G401 (cell line): Measurements from ENCODE around the gene C12orf76. TPM values are rescaled to one million over a fixed set of nuclear protein-coding genes. Genes with fewer than 3 reads are reported as not detected.
A peak's percentile ranks its signal among the peaks of the same experiment; 100 is the strongest.
"Not testable (repeated sequence)": the region's sequence is repeated elsewhere in the genome, so short reads cannot be mapped to it uniquely, and the experiment has no call there.

ENCODE experiments used
- DNase-seq: peaks from one replicate; pipeline ENCODE4 v3.0.0-alpha.2; 2015; ENCODE audit warnings: low spot score
- in situ Hi-C: cut with HindIII; loops from 2 replicates; pipeline ENCODE4 v1.10.0; 2016; ENCODE audit warnings: low sequenced_read_pairs, mixed read lengths
- total RNA-seq: library from RNA; depleted of rRNA; stranded (reverse); fragments of >200 nt; shearing (Covaris generic); gene quantifications from 2 replicates; pipeline ENCODE4 v1.2.3, GENCODE V29; 2014; rRNA removed

C12orf76 gene, protein sequence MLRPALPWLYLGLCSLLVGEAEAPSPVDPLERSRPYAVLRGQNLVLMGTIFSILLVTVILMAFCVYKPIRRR
- total RNA-seq: 17.3 and 20.5 TPM in 2 replicates

DNA sequence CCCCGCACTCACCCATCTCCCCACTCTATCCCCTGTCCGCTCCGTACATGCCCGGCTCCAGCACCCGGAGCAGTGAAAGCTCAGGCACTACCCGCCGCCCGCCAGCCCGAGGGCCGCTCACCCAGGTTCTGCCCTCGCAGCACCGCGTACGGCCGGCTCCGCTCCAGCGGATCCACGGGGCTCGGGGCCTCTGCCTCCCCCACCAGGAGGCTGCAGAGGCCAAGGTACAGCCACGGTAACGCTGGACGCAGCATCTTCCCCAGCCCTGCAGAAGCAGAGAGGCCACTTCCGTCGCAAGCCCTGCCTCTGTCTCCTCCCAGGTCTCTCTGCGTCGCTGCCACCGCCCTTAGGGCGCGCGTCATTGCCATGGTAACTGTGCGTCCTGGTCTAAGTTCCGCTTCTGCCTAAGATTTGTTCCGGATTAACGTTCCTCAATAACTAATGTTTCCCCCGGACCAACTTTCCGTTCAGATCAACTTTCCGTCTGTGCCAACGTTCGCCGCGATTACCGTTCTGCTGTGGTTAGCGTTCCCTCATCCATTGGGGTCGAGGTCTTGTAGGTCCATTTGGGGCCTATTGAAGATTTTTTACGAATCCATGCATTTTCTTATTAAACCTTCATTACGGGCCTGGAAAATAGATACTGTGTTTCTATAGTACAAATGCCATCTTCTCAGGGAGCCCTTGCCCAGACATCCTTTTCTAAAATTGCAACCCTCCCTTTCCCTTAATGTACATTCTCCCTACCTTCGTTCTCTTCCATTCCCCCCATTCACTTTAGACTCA is at the start of gene C12orf76:
TSS of gene C12orf76 (minus strand) at position 281 of the 786 bp plus-strand sequence. CDS start at position 254, 27 bp downstream.
- in situ Hi-C loops: no loop called here
- DNase-seq: peak; percentile 98

DNA sequence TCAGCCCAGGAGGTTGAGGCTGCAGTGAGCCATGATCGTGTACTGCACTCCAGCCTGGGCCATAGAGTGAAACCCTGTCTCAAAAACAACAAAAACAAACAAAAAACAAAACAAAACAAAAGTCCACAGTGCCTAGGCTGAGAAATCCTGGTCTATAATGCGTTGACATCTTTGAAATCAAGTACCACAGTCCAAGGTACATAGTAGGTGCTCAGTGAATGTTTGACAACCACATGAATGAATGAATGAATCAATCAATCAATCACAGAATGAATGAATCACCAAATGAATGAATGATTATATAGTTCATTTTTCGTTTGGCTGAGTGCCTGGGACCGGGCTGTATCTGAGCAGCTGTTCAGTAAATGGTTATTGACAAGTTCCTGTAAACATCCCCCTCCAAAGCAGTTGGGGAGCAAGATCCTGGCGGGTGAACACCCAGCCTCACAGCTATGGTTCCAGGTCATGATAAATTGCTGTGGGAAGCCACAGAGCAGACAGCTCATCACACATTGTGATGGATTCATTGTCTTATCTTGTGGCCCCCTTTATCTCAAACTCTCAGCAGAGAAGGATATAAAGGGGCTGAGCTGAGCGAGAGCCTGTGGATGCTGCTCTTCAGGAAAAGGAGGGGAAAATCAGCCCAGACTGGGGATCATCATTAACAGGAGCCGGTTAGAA is 45.4 kb upstream of the C12orf76 start:
- DNase-seq: no peak
- in situ Hi-C loops: no loop called here

DNA sequence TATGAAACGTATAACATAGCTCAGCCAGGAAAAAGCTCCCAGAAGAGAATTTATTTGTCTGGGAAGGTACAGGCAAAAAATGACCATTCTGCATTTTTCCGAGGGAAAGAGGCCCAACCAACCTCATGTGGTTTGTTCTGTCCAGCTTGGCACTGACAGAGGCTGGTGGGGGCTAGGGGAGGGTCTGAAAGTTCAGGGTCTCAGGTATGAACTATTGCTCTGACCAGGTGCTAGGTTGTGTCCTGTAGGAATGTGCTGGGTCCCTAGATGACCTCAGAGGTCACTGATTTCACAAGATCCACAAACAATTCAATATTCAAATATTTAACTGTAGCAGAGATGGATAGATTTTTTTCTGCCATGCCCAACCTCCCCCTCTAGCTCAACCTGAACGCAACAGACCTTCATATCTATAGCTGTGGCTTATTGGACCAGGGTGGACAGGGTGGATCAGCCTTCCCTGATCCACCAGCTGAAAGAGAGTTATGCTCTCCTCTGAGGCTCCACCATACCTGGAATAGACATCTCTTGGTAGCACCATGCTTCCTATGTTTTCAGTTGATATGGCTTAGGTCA is 42.9 kb upstream of the C12orf76 start:
- in situ Hi-C loops: no loop called here
- no peak for DNase-seq

DNA sequence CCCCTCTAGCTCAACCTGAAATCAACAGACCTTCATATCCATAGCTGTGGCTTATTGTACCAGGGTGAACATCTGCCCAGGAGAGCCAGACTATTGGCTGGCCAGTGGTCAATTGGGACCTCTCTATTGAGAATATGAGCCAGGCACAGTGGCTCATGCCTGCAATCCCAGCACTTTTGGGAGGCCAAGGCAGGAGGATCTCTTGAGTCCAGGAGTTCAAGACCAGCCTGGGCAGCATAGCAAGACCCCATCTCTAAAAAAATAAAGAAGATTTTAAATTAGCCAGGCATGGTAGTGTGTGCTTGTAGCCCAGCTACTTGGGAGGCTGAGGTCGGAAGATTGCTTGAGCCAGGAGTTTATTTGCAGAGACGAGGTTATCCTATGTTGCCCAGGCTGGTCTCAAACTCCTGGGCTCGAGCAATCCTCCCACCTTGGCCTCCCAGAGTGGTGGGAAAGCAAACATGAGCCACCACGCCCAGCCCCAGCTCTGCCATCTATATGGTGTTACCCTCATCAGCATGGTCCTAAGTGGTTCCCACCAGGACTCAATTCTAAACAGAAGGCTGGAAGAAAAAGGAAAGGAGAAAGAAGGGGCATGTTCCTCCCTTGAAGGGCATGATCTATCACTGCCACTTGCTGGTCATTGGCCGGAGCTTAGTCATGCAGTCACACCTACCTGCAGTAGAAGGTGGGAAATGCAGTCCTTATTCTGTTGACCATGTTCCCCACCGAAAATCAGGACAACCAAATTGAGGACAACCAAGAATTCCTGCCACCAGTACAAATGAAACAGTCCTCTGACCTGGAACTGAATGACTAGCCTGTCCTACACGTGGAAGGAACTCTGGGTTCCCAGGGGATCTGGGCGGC is 42.2 kb upstream of the C12orf76 start:
- DNase-seq: no peak

DNA sequence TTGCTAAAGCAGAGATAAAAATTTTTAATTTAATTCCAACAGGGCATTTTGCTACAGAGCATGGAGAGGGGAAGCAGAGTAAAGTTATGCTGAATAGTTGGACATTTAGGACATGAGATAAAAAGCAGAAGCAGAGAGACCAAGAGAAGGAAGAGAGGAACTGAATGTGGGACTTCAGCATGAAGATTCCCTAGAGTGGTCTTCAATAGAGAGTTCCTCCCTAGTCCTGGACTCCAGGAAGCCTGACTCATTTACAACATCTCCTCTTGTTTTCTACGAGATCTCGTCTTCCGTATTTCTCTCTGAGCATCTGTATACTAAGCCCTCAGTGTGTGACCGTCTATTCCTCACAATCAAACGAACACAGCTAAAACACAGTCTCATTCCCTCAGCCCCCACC is 40.6 kb upstream of the C12orf76 start:
- DNase-seq: no peak
- in situ Hi-C loops: no loop called here

More for the DNA sequence above, 42.2 kb upstream of the C12orf76 start:
- in situ Hi-C loops: no loop called here

DNA sequence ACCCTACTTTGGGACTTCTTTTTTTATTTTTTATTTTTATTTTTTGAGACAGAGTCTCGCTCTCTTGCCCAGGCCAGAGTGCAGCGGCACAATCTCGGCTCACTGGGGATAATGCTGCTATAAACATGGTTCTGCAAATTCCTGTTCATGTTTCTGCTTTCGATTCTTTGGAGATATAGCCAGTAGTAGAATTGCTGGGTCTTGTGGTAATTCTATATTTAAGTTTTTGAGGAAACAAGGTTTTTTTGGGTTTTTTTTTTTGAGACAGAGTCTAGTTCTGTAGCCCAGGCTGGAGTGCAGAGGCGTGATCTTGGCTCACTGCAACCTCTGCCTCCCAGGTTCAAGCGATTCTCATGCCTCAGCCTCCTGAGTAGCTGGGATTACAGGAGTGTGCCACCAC is 39.9 kb upstream of the C12orf76 start:
- in situ Hi-C loops, DNase-seq: not testable (repeated sequence)

DNA sequence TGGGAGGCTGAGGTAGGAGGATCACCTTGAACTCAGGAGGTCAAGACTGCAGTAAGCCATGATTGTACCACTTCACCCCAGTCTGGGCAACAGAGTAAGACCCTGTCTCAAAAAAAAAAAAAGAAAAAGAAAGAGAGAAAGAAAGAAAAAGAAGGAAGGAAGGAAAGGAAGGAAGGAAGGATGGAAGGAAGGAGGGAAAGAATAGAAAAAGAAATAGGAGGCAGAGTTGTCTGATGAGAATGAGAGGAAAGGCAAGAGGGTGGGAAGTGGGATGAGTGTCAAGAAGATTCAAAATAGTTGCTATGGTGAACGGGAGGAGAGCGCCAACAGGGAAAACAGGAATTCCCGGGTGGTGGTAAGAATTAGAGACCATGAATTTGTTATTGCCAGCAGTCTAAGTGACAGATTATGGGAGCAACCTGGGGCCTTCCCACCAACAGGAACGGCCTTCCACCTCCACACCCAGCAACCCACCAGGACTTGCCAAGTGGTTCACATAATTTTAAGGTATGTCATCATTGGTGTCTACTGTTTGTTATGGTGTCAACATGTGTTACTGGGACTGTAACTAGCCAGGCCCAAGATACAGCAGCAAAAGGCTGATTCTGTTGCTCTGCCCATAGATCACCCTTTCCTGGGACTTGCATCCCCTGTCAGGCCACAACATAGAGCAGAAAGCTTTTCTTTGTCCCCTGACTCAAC is 36.1 kb upstream of the C12orf76 start:
- in situ Hi-C loops: no loop called here
- DNase-seq: no peak

DNA sequence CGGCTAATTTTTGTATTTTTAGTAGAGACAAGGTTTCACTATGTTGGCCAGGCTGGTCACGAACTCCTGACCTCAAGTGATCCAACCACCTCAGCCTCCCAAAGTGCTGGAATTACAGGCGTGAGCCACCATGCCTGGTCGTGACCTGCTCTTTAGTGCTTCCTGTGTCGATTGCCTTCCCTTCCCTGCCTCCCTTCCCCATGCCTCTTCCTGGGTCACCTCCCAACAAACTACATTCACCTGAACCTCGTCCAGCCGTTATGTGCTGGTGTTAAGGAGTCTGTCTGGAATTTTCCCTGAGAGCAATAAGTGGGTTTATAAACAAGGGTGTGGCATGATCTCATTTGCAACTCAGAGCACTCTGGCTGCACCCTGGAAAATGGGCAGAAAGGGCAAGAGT is 32.1 kb upstream of the C12orf76 start:
- no peak for DNase-seq
- in situ Hi-C loops: no loop called here

DNA sequence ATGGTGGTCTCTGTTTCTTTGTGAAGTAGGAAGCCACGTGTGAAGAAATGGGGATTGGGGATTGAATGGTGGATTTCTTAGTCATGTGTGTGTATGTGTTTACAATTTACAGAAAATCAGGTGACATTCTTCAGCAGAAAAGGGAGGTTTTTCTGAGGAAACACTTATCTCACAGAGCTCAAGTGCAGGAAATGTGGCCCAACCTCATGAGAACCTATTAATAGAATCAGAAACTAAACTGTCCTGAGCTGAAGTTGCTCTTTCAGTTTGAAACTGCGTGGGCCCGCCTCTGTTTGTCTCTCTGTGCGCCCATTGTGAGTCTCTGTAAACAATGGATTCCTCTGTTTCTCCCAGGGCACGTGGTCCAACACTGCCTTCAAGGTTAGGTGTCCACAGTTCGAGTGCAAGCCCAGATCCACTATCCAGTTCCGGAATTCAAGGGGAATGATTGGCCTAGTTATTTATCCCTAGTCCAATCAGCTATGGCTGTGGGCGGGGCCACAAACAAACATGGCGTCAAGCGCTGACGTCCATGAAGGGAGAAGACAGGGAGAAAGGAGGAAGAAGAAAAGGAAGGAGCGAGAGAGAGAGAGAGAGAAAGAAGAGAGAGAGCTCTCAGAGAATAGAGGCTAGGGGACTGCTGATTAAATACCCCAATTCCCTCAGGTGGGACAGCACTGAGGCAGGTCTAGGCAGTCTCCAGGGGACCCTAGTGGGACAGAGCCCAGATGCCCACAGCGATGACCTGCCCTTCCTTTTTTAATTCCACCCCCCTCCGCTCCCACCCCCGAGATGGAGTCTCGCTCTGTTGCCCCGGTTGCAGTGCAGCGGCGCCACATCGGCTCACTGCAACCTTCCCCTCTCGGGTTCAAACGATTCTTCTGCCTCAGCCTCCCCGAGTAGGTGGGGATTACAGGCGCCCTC is 31.4 kb upstream of the C12orf76 start:
- no peak for DNase-seq
- in situ Hi-C loops: no loop called here

DNA sequence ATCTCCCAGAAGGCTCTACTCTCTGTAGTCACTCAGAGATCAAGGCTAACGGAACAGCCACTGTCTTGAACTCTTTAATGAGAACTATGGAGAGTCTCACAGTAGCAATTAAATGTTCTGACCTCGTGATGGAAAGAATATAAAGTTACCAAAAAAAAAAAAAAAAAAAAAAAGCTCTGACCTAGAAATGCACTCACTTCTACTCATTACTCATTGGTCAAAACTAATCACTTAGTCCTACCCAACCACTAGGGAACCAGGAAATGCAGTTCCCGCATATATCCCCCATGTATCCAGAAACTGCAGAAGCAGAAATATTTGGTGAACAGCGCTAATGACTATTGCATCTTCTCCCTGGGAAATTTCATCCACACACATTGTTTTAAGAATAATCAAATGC is 29.5 kb upstream of the C12orf76 start:
- in situ Hi-C loops: no loop called here
- no peak for DNase-seq

DNA sequence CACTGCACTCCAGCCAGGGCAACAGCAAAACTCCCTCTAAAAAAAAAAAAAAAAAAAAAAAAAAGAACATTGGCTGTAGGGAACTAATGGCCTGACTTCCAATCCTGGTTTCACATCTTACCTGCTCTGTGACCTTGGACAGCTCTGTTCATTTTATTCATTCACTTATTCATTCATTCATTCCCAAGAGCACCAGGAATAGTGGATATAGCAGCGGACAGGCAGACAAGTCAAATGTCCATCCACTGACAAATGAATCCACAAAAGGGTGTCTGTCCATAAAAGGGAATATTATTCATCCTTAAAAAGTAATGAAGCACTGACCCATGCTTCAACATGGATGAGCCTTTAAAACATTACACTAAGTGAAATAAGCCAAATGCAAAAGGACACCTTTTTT is 27.6 kb upstream of the C12orf76 start:
- in situ Hi-C loops: no loop called here
- no peak for DNase-seq

DNA sequence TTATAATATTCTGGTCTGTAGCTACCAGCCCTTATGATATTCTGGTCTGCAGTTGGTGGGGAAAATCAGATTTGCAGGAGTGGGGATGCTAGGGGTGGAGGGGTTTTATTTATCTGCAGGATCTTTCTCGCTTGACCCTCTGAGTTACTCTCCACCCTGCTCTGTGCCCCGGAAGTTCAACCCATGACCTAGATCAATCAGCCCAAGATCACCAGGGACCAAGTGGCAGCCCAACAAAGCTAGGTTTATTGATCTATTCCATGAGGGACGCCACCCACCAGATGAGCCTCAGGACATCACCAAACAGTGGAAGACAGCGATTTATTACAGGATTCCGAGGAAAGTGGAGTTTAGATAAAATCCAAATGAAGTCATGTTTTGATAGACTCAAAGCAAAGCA is 25.8 kb upstream of the C12orf76 start:
- in situ Hi-C loops: no loop called here
- DNase-seq: no peak

DNA sequence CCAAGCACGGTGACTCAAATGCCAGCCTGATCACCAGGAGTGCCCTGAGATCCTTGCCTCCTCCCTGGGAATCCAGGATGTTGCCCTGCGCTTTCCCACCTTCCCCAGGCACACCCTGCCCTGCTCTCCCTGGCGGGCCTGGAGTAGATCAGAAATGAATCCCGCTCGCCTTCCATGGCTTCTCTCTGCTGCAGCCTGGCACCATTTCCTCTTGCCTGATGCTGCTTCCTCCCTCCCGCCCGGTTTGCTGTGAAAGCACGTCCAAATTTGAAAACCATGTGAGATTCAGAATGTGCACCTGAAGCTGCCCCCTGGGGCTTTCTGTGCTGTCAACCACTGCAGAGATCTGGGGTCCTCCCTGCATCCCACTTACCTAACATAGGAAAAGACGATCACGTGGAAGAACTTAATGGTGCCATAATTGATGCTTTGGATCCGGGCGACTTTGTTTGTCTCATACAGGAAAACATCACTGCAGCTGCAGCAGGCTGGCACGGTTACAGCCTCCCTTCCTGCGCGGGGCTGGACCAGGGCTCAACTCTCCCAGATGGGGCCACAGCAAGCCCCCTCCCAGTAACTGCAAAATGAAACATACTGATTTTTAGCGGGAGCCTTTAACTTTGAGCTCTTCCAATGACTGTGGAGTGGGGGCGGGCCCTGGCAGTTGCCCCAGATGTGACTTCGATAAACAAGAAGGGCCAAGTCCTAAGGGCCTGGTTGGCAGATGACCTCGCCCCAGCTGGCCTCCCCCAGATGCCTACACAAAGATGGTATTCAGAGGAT is 24.9 kb upstream of the C12orf76 start:
- peak; percentile 67 for DNase-seq
- in situ Hi-C loops: no loop called here

DNA sequence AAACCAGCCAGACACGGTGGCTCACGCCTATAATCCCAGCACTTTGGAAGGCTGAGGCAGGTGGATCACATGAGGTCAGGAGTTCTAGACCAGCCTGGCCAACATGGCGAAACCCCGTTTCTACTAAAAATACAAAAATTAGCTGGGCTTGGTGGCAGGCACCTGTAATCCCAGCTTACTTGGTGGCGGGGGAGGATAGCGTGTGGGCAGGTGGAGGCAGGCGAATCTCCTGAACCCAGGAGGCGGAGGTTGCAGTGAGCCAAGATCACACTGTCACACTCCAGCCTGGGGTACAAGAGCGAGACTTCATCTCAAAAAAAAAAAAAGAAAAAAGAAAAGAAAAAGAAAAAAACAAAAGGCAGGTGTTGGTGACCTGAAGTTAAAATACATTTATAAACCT is 24.3 kb upstream of the C12orf76 start:
- in situ Hi-C loops: not testable (repeated sequence)

DNA sequence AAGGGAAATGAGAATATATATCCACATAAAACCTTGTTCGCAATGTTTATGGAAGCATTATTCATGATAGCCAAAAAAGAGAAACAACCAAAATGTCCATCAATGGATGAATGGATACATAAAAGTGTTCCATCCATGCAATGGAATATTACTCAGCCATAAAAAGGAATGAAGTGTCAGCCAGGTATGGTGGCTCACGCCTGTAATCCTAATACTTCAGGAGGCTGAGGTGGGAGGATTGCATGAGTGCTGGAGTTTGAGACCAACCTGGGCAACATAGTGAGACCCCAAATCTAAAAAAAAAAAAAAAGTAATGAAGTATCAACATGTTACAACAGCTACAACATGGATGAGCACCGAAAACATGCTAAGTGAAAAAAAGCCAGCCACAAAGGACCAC is 23.6 kb upstream of the C12orf76 start:
- in situ Hi-C loops: no loop called here
- DNase-seq: no peak

More for the DNA sequence above, 24.3 kb upstream of the C12orf76 start:
- not testable (repeated sequence) for DNase-seq

DNA sequence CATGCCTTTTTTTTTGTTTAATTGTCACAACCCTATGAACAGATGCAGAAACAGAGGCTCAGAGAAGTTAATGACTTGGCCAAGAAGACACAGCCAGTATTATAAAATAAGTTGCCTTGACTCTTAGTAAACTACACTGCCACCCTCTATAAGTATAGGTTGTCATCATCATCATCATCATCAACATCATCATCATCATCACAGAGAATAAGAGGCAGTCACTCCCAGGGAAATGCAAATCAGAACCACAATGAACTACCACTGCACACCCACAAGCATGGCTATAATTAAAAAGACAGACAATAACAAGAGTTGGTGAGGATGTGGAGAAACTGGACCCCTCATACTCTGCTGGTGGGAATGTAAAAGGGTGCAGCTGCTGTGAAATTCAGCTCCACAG is 23.2 kb upstream of the C12orf76 start:
- DNase-seq: no peak
- in situ Hi-C loops: no loop called here

DNA sequence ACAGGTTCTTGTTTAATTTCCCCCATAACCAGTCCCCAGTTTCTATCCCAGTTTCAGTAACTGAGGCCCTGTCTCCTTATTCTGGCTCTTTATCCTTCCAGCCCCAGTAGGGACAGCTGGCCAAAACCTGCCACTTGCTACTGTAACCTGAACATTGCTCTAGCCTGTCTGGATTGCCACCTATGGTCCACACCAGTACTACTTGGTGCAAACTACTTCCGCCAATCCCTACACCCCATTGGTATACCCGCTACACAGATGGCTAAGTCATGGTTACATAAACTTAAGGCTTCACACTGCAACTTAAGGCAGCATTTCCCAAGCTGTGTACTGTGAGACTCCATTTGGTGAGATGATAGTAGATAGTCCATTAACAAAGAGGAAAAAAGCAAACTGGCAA is 20.3 kb upstream of the C12orf76 start:
- no peak for DNase-seq
- in situ Hi-C loops: no loop called here
